Middle frontal gyrus (tissue), 1 donor: ENCODE results near the gene FGF16.
"Not testable (repeated sequence)": the region's sequence is repeated elsewhere in the genome, so short reads cannot be mapped to it uniquely, and the experiment has no call there.

Experiments
- DNase-seq: peaks from one replicate; pipeline ENCODE4 v3.0.0-alpha.2; 2015; ENCODE audit warnings: low spot score; ENCODE audit errors: extremely low spot score

The FGF16 gene

DNA sequence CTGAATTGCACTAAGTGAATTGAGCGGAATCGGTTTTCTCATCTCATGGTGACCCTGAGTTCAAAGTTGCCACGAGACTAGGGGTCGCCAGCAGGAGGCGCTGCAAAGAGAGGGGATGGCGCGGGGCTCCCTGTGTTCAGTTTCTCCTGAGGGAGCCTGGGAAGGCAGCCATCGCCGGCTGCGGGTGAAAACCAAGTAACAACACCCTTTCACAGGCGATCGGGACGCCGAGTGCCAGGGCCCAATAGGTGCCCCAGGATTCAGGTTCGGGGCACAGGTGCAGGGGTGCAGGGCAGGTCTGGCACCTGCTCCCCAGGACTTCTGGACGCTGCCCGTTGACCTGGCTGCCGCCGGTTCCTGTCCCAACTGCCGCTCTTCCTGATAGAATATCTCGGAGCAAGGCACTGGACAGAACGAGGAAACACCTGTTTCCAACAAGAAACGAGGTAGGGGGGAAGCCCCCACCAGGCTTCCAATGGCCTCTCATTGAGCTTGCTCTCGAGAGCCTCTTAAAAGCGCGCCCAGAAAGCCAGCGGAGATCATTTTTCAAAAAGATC is 1.1 kb upstream of the FGF16 start:
- no peak for DNase-seq

DNA sequence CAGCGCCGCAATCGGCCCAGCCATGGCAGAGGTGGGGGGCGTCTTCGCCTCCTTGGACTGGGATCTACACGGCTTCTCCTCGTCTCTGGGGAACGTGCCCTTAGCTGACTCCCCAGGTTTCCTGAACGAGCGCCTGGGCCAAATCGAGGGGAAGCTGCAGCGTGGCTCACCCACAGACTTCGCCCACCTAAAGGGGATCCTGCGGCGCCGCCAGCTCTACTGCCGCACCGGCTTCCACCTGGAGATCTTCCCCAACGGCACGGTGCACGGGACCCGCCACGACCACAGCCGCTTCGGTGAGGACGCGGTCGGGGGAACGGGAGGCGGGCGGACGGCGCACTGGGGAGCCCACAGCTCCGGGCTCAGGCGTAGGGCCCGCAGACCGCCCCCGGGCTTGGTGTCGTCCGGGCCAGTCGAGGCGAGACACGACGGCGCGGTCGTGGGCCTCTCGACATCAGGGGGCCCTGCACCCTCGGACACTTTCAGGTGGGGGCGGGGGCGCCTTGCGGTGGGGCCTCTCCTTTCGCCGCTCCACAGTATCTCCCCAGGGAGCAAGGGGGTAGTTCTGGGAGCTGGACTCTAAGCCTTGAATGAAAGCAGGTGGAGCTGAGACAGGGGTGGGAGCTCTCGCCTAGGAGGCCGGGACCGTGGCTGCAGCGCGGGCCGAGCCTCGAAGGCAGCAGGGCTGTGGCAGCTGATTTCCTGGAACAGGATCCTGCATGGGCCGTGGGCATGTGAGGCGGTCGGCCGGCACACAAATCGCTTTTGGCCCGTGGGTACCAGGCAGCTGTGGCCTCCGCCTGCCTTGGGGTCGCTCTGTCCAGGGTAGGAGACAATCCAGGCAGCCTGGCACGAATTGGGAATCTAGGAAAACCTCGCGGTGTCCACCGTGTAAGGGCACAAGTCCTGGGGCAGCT is 722 bp downstream of the FGF16 start:
- no peak for DNase-seq

DNA sequence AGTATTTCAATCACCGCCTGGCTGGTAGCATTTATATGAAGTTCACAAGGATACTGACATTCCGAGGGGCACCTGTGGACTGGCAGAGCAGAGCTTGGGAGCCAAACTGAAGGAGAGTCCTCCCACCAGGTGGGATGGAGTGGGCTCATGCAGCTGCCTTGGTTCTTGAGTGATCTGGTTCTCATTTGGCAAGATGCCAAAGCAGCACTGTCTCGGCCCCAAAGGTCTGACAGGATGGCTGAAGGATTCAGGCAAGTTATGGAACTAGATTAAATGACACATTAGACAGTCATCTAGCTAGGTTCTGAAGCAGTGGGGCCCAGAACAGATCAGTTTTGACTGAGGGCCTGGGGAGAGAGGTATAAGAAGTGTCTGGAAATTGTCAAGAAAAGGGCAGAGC is 3.2 kb downstream of the FGF16 start:
- DNase-seq, result no peak

DNA sequence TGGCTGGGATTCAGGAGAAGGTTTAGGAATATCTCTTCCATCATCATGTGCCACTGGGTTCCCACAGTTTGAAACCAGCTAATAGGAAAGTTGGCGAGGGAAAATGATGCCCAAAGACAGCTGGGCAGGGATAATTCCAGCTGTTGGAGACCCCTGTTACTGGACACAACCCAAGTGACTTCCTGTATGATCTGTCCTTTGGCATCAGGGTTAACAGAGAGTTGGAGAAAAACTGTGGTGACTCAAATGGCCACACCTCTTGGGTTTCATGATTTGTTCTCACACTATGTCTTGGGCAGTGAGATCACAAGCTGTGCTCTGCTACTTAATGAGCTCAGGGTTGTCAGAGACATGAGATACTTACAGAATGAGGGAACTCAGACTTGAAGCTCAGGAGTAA is 3.8 kb downstream of the FGF16 start:
- DNase-seq, result no peak

DNA sequence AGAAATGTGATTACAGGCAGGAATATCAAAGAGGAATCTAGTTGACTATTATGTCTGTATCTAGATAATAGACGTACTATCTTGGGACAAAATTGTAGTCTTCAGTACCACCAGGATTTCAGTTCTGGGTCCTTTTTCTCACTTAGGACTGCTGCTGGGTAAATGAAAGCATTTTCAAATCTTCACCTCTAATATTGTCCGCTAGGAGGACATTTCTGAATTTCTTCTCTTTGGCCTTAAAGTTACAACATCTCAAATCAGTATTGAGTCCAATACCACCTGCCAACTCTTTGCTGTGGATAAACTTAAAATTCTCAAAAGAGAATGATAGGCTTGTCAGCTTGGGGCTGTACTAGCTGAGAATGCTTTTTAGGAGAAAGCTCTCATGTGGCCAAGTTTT is 6.0 kb downstream of the FGF16 start:
- no peak for DNase-seq

DNA sequence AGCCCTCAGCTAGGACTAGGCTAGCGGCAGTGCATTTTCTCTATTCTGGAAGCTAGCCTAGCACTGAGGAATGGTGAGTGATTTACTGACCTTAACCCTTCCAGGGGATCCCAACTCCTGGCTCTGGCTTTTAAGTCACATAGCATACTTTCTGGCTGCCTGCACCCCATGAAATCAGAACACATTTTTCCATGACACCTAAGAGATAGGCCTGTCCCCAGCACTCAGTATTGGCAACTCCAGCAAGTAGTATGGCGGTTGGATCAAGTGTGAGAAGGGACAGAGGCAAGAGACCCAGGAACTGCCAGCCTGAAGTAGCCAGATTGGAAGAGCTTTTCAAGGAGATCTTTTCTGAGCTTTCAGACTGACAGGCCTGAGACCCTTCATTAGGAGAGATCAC is 8.2 kb downstream of the FGF16 start:
- DNase-seq, result no peak

DNA sequence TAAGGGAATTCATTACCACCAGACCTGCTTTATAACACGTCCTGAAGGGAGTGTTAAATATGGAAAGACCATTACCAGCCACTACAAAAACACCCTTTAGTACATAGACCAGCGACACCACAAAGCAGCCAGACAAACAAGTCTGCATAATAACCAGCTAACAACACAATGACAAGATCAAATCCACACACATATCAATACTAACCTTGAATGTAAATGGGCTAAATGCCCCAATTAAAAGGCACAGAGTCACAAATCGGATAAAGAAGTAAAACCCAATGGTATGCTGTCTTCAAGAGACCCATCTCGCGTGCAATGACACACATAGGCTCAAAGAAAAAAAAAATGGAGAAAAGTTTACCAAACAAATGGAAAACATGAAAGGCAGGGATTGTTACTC is 36.9 kb downstream of the FGF16 start:
- no peak for DNase-seq

DNA sequence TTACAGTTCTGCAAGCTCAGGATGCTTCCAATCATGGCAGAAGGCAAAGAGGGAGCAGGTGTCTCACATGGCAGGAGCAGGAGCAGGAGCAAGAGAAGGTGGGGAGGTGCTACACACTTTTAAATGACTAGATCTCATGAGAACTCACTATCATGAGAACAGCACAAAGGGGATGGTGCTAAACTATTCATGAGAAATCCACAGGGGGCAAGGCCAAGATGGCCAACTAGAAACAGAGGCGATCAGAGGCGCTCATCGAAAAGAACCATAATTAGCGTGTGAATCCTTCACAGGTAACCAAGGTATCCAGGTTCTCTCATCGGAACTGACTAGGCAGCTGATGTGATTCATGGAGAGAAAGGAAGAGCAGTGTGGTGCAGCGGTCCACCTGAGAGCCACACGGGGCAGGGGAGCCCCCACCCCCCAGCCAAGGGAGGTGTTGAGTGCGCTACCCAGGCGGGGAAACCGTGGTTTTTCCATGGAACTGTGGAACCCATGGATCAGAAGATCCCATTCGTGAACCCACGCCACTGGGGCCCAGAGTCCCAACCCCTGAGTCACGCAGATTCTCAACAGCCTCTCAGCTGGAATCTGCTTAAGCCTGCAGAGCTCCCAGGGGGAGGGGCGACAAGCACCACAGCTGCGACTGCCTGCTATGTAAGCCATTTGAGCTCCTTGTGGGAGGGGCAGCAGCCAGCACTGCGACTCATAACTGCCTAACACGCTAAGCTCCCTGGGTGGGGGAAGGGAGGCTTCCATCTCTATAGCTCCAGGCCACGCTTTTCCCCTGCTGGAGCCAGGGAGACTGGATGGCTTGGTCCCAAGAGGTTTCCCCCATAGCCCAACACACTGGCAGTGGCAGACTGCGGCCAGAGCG is 46.7 kb downstream of the FGF16 start:
- no peak for DNase-seq

DNA sequence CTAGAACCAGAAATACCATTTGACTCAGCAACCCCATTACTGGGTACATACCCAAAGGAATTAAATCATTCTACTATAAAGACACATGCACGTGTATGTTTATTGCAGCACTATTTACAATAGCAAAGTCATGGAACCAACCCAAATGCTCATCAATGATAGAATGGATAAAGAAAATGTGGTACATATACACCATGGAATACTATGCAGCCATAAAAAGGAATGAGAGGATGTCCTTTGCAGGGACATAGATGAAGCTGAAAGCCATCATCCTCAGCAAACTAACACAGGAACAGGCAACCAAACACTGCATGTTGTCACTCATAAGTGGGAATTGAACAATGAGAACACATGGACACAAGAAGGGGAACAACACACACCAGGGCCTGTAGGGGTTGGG is 53.0 kb downstream of the FGF16 start:
- not testable (repeated sequence) for DNase-seq

DNA sequence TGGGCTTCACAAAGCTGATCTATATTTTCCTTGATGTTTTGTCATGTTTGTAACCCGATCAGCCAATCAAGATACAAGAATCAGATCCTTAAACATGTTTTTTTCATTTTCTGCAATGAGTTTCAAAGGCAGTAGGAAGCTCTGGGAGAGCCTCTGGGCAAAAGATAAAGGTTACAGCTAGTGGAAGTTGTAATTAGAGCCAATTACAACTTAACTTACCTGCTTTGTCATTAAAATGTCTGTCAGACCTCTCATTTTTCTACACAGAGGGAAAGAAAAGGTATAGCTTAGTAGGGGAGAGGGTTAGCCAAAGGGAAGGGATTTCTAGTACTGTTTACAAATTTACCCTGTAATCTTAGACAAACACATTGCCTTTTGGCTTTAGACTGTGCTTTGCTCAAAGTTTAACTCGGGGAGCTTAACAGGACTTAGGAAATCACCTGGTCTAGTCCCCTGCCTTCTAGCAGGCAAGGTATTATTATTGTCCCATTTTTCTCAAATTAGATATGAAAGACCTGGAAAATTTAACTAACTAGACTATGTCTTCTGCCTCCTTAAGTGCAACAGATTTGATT is 55.8 kb downstream of the FGF16 start:
- no peak for DNase-seq

DNA sequence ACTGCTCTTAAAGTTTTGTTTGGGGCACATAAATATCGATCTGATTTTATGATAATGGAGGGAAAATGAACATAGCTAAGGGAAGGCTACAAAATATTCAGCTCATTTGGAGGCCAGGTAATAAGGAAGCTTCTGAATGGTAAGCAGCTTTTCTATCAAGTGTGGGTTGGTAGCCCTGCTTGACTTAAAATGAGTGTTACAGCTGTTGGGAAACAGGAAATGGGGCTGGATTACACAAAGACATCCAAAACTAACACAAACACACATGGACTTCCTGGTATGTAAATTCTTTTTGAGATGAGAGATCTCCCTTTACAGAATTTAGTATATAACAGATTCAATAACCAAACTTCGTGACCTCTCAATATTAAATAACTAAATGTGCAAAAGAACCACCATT is 58.0 kb downstream of the FGF16 start:
- DNase-seq, result no peak
